ENCODE measurements around the gene TPD52L2.
"Not testable (repeated sequence)": the region's sequence is repeated elsewhere in the genome, so short reads cannot be mapped to it uniquely, and the experiment has no call there.

TPD52L2 gene

DNA sequence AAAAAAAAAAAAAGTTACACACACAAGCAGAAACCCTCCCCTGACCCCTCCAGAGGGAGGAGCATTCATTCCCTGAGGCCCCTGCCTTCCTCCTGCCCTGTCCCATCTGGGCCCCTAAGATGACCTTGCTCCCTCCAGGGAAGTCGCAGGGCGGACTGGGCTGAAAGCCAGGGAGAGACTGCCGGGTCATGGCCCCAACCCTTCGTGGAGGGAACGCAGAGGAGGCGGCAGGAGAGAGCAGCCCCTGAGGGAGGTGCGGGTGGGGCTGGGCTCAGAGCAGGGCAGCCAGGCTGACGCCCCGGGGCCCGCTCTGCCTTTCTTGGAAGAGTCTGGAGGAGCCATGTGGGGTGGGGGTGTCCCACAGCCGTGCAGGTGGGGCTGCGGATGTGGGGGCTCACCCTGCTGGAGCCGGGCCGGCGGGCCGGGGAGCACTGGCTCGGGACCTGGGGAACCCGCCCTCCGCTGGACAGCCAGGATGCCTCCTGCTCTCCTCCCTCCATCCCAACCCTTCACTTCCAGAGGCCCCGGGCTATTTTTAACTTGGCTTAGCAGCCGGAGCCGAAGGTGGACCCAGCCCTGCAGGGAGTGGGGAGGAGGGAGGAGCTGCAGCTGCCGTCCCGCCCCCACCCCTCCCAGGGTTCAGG, 18.8 kb upstream of the TPD52L2 start:
- peaks cover 11% of the 10 kb centered on the region for H3K4me1 ChIP-seq
- H3K4me3 ChIP-seq (ENCODE audit: low read depth, low read length) = peak overlapping the region; percentile 38
- DNase-seq = peak; percentile 54

GRCh38 chr20:63846888-63847236, 18.2 kb upstream of the TPD52L2 start:
- Histone ChIP-seq H3K36me3 (no peaks in the 10 kb centered on the region), H3K4me1 (peaks cover 11% of the 10 kb centered on the region), H3K4me3 (ENCODE audit: low read depth, low read length) (no peak overlapping the region), H3K9me3 (no peaks in the 10 kb centered on the region), H3K27me3 (no peaks in the 10 kb centered on the region)
- no peak for TF ChIP-seq CTCF (IDR thresholded peaks at IDR 0.05; ENCODE audit: low read depth, low read length)
- DNase-seq = no peak

More for the DNA sequence above, 18.8 kb upstream of the TPD52L2 start:
- no peak for TF ChIP-seq CTCF (IDR thresholded peaks at IDR 0.05; ENCODE audit: low read depth, low read length)
- Histone ChIP-seq H3K27me3 (no peaks in the 10 kb centered on the region), H3K9me3 (no peaks in the 10 kb centered on the region), H3K36me3 (no peaks in the 10 kb centered on the region)

DNA sequence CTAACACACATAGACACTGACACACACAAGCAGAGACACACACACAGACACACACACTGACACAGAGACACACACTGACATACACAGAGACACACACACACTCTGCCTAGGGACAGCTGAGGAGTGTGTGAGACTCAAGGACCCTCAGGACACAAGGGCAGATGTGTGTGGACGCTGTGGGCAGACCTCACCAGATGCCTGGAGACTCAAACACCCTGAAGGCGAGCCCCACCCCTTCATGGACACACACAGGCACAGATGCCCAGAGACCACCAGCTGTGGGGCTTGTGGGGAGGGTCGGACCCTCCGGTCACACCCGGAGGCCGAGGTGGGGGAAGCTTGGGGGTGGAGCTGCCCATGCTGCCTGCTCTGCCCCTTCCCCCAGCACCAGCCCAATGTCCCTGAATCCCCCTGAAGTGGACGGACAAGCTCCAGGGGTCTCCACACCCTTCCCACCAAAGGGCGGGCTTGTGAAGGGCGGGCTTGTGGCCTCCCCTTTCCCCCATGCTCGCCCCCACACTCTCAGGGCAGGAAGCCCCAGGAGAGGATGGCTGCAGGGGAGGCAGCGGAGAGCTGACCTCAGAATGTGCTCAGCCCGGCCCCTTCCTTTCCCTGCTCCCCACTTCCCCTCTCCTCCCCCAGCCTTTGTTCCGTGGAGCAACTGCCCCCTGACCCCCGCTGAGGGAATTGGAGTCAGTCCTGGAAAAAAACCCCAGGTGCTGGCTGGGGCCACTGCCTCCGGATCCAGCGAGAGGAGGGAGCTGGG, 17.6 kb upstream of the TPD52L2 start:
- no peak for DNase-seq
- H3K4me1 ChIP-seq = peaks cover 11% of the 10 kb centered on the region

DNA sequence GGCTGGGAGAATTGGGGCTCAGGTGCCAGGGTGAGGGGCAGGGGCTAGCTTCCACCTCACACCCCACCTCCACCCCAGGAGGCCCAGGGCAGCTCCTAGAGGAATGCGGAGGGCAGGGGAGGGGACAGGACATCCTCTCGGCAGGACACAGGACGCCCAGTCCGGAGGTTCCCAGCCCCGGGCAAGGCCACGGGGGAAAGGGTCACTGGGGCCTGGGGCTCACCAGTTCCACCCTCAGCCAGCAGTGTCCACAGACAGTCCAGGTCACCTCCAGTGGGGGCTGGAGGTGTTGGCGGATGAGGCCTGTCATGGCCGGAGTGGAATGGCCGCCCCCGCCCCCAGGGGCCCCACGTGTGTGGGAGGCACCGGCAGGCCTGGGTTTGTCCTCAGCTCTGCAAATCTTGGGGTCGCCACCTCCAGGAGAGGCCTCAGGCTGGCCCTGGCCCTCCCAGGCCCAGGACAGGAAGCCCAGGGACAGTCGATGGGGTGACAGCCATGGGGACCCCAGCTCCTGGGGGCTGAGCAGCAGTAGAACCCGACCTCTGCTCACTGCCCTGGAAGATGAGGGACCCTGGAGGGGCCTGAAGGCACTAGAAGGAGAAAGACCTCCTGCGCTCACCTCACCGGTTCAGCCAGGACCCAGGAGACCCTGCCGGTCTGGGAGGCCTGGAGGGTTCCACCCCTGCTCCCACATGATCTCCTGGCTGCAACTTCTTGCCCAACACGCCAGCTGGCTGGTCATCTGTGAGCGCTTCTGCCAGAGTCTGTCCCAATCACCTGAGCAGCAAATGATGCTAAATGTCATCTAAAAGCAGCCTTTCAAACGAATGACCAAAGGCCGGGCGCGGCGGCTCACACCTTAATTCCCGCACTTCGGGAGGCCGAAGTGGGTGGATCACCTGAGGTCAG, 16.8 kb upstream of the TPD52L2 start:
- Histone ChIP-seq H3K9me3 (no peaks in the 10 kb centered on the region), H3K4me1 (peaks cover 11% of the 10 kb centered on the region), H3K27me3 (no peaks in the 10 kb centered on the region), H3K4me3 (ENCODE audit: low read depth, low read length) (no peak overlapping the region), H3K36me3 (no peaks in the 10 kb centered on the region)
- no peak for DNase-seq
- TF ChIP-seq CTCF (IDR thresholded peaks at IDR 0.05; ENCODE audit: low read depth, low read length) = no peak

More for the DNA sequence above, 17.6 kb upstream of the TPD52L2 start:
- Histone ChIP-seq H3K27me3 (no peaks in the 10 kb centered on the region), H3K4me3 (ENCODE audit: low read depth, low read length) (no peak overlapping the region), H3K36me3 (no peaks in the 10 kb centered on the region), H3K9me3 (no peaks in the 10 kb centered on the region)
- TF ChIP-seq CTCF (IDR thresholded peaks at IDR 0.05; ENCODE audit: low read depth, low read length) = no peak

DNA sequence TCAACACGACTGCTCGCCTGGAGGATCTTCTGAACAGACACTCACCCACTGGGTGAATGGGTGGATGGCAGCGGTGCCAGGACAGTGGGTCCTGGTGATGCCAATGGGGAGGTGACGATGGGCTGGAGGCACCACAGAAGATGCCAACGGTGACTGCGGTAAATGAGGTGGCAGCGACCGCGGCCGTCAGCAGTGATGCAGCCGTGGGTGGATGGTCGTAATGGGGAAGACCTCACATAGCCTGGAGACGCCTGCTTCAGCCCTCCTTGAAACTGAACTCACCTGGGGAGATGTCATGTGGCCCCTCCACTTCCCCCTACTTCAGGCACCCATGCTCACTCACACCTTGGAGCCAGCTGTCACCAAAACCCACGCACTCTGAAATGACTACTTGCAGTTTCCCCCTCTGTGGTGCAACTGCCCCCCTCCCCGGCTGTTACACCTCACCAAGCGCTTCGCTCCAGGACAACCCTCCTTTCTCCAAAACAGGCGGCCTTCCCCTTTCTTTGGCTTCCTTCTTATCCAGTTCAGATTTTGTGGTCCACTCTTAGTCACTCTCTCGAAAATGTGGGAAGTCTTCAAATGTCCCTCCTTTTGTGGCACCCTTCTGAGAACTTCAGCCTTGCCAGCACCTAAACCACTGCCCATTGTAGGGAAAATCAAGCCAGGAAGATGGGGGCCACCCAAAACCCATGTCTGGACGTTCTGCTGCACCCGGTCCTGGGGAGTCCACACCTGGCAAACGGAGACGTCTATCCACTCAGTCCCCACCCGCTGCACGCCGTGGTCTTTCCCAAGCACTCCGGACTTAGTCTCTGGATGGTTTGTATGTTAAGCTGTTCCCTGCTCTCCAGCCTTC, 14.2 kb upstream of the TPD52L2 start:
- Histone ChIP-seq H3K9me3 (no peaks in the 10 kb centered on the region), H3K4me3 (ENCODE audit: low read depth, low read length) (no peak overlapping the region), H3K4me1 (peaks cover 25% of the 10 kb centered on the region), H3K27me3 (no peaks in the 10 kb centered on the region), H3K36me3 (no peaks in the 10 kb centered on the region)
- no peak for TF ChIP-seq CTCF (IDR thresholded peaks at IDR 0.05; ENCODE audit: low read depth, low read length)
- DNase-seq = no peak

DNA sequence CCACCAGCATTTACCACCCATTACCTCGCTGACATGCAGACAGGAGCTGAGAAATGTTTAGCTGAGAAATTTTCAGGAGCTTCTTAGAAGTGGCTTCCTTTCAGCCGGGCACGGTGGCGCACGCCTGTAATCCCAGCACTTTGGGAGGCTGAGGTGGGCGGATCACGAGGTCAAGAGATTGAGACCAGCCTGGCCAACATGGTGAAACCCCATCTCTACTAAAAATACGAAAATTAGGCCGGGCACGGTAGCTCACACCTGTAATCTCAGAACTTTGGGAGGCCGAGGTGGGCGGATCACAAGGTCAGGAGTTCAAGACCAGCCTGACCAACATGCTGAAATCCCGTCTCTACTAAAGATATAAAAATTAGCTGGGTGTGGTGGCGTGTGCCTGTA, 13.5 kb upstream of the TPD52L2 start:
- peaks cover 19% of the 10 kb centered on the region for H3K4me1 ChIP-seq

DNA sequence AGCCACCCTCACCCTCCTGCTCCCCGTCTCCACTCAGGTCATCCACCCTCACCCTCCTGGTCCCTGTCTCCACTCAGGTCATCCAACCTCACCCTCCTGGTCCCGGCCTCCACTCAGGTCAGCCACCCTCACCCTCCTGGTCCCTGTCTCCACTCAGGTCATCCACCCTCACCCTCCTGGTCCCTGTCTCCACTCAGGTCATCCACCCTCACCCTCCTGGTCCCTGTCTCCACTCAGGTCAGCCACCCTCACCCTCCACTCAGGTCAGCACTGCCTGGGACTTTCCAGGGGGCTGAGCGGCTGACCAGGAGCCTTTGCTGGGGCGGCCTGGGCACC, 11.4 kb upstream of the TPD52L2 start:
- peaks cover 20% of the 10 kb centered on the region for H3K4me1 ChIP-seq
- H3K4me3 ChIP-seq (ENCODE audit: low read depth, low read length); H3K9me3 ChIP-seq; DNase-seq; H3K27me3 ChIP-seq; H3K36me3 ChIP-seq: not testable (repeated sequence)

More for the DNA sequence above, 13.5 kb upstream of the TPD52L2 start:
- not testable (repeated sequence) for H3K27me3 ChIP-seq; DNase-seq; H3K36me3 ChIP-seq; H3K9me3 ChIP-seq; H3K4me3 ChIP-seq (ENCODE audit: low read depth, low read length)

Data from BE2C (cell line).